Measurements from ENCODE around the gene SPOCK2. TPM values are rescaled to one million over a fixed set of nuclear protein-coding genes. Genes with fewer than 3 reads are reported as not detected.

SPOCK2 gene
- total RNA-seq, 1 donor from 2014 or later = 6.6 TPM

GRCh38 chr10:72087392-72087968 is 871 bp downstream of the SPOCK2 start:
- no peak for DNase-seq

- peak; percentile 38 for DNase-seq
These were observed 1.6 kb downstream of the SPOCK2 start for GRCh38 chr10:72086466-72087391.

- no peak for DNase-seq
These were observed 2.4 kb downstream of the SPOCK2 start for GRCh38 chr10:72085864-72086465.

GRCh38 chr10:72085166-72085565 is 3.2 kb downstream of the SPOCK2 start:
- no peak for DNase-seq

GRCh38 chr10:72083790-72084459 is 4.4 kb downstream of the SPOCK2 start:
- no peak for DNase-seq

GRCh38 chr10:72082856-72083789 is 5.2 kb downstream of the SPOCK2 start:
- no peak for DNase-seq

- DNase-seq = no peak
These were observed 6.4 kb downstream of the SPOCK2 start for GRCh38 chr10:72081772-72082590.

- no peak for DNase-seq
These were observed 7.1 kb downstream of the SPOCK2 start for GRCh38 chr10:72081210-72081609.

- DNase-seq = no peak
These were observed 8.0 kb downstream of the SPOCK2 start for GRCh38 chr10:72080042-72080975.

GRCh38 chr10:72079356-72079755 is 9.0 kb downstream of the SPOCK2 start:
- no peak for DNase-seq

GRCh38 chr10:72077275-72077990 is 10.9 kb downstream of the SPOCK2 start:
- no peak for DNase-seq

- DNase-seq = no peak
These were observed 11.6 kb downstream of the SPOCK2 start for GRCh38 chr10:72076756-72077155.

GRCh38 chr10:72075376-72076115 is 12.8 kb downstream of the SPOCK2 start:
- DNase-seq = no peak

- DNase-seq = no peak
These were observed 13.6 kb downstream of the SPOCK2 start for GRCh38 chr10:72074574-72075375.

- DNase-seq = no peak
These were observed 14.4 kb downstream of the SPOCK2 start for GRCh38 chr10:72073708-72074573.

- no peak for DNase-seq
These were observed 15.7 kb downstream of the SPOCK2 start for GRCh38 chr10:72072639-72073038.

GRCh38 chr10:72072046-72072445 is 16.3 kb downstream of the SPOCK2 start:
- no peak for DNase-seq
